Kidney (tissue), 14 donors: ENCODE data around the gene LRRC61. TPM values are rescaled to one million over a fixed set of nuclear protein-coding genes. Genes with fewer than 3 reads are reported as not detected.

Experiments used
- DNase-seq, 5 donors: peaks; one replicate each; pipeline ENCODE4 v3.0.0-alpha.2; 2013 to 2020
- FAIRE-seq: peaks from 2 replicates; lab custom pipeline; 2012; peaks lifted over from hg19 to GRCh38; lab: Jason Lieb, UNC
- H3K27ac ChIP-seq, 2 donors: one replicate each; pipeline ENCODE4 v1.7.0; 2013; ENCODE audit warnings: low read depth in 2 of 2, low read length in 2 of 2, inconsistent platforms in 1 of 2
- H3K27me3 ChIP-seq: one replicate; pipeline ENCODE4 v1.7.1; 2013; ENCODE audit warnings: low read length, inconsistent platforms; ENCODE audit not compliant: control insufficient read depth, insufficient read depth
- H3K36me3 ChIP-seq, 3 donors: one replicate each; pipeline versions ENCODE4 v1.7.0 to v1.7.1; 2013; ENCODE audit warnings: low read length in 3 of 3, control low read depth in 1 of 3, inconsistent platforms in 1 of 3; ENCODE audit not compliant: insufficient read depth in 3 of 3, control insufficient read depth in 2 of 3
- H3K4me1 ChIP-seq, 3 donors: one replicate each; pipeline versions ENCODE4 v1.7.0 to v1.7.1; 2013; ENCODE audit warnings: low read length in 3 of 3, inconsistent platforms in 1 of 3, low read depth in 1 of 3; ENCODE audit not compliant: control insufficient read depth in 2 of 3, insufficient read depth in 2 of 3
- H3K4me3 ChIP-seq, 3 donors: one replicate each; pipeline versions ENCODE4 v1.7.0 to v1.8.1; 2013; ENCODE audit warnings: low read length in 3 of 3, control low read depth in 1 of 3, inconsistent platforms in 1 of 3
- H3K9ac ChIP-seq, 3 donors: one replicate each; pipeline versions ENCODE4 v1.7.0 to v1.7.1; 2013; ENCODE audit warnings: low read length in 3 of 3, control low read depth in 1 of 3, inconsistent platforms in 1 of 3
- H3K9me3 ChIP-seq, 3 donors: one replicate each; pipeline versions ENCODE4 v1.7.0 to v1.7.1; 2013; ENCODE audit warnings: low read length in 3 of 3, control low read depth in 1 of 3, inconsistent platforms in 1 of 3; ENCODE audit not compliant: control insufficient read depth in 2 of 3, insufficient read depth in 1 of 3
- intact Hi-C: fragments of 100-400 bp; cut with DNase I; formaldehyde crosslinking; loops from one replicate; pipeline ENCODE4 v1.11.1; 2022
- polyA plus RNA-seq: library from polyadenylated mRNA; stranded (reverse); fragments of 350-450 nt; fragmentation: Illumina TruSeq; extraction: RNeasy Lipid Tissue Mini Kit (QIAGEN cat#74804); gene quantifications from one replicate; pipeline ENCODE4 v1.2.3, GENCODE V29; 2014; ENCODE audit warnings: low read depth, low replicate concordance; ENCODE audit not compliant: insufficient read depth
- total RNA-seq: library from RNA; stranded (reverse); fragmentation: NEBNext Ultra II Directional; extraction: Animal tissue kit (Norgen Biotek cat#: 25700); gene quantifications from one replicate; pipeline ENCODE4 v1.2.1, GENCODE V29; 2021
- TF ChIP-seq, protein P1 (sequence below): IDR thresholded peaks from 3 replicates; pipeline ENCODE4 v1.5.1; 2012; ENCODE audit warnings: mild to moderate bottlenecking, moderate library complexity, borderline replicate concordance; ENCODE audit not compliant: insufficient read depth; ENCODE audit errors: extremely low read depth
- donor health status: control.
- donor health status: control.
- donor health status: control.
- donor health status: control.
- donor health status: control.
- donor health status: DM: yes; HTN: yes; CAD: no.
- donor health status: Normal renal cell carcinoma (clear cell type).

The LRRC61 gene
- total and polyA plus RNA-seq, 2 donors from 2014 or later, result 17.1 to 23.2 TPM

- H3K4me3 ChIP-seq, result no peak overlapping the region
- no peaks in the 10 kb centered on the region for H3K27me3 ChIP-seq
- H3K4me1 ChIP-seq, result peaks cover 5 to 17% (median 7%) of the 10 kb centered on the region in 3 donors
- TF ChIP-seq, protein P1, sequence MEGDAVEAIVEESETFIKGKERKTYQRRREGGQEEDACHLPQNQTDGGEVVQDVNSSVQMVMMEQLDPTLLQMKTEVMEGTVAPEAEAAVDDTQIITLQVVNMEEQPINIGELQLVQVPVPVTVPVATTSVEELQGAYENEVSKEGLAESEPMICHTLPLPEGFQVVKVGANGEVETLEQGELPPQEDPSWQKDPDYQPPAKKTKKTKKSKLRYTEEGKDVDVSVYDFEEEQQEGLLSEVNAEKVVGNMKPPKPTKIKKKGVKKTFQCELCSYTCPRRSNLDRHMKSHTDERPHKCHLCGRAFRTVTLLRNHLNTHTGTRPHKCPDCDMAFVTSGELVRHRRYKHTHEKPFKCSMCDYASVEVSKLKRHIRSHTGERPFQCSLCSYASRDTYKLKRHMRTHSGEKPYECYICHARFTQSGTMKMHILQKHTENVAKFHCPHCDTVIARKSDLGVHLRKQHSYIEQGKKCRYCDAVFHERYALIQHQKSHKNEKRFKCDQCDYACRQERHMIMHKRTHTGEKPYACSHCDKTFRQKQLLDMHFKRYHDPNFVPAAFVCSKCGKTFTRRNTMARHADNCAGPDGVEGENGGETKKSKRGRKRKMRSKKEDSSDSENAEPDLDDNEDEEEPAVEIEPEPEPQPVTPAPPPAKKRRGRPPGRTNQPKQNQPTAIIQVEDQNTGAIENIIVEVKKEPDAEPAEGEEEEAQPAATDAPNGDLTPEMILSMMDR, result no peak
- FAIRE-seq (no peak), DNase-seq (peak in 2 of 5 donors; percentile 42 to 59)
- no peak overlapping the region for H3K27ac ChIP-seq
- peaks cover 0 to 3% (median 3%) of the 10 kb centered on the region in 3 donors for H3K36me3 ChIP-seq
- H3K9ac ChIP-seq, result no peak overlapping the region
- no peaks in the 10 kb centered on the region for H3K9me3 ChIP-seq
- intact Hi-C loops, result no loop called here
These were observed 42.7 kb downstream of the LRRC61 start for GRCh38 chr7:150365673-150366398.

GRCh38 chr7:150367677-150368095 is 44.5 kb downstream of the LRRC61 start:
- H3K27ac ChIP-seq, result peak overlapping the region; percentile 94 to 97
- H3K9ac ChIP-seq, result peak overlapping the region in 2 of 3 donors; percentile 48 to 91
- H3K4me3 ChIP-seq, result peak overlapping the region; percentile 31 to 90 (median 50)
- intact Hi-C loops, result no loop called here
- peaks cover 3 to 4% (median 3%) of the 10 kb centered on the region in 3 donors for H3K36me3 ChIP-seq
- H3K9me3 ChIP-seq, result no peaks in the 10 kb centered on the region
- H3K27me3 ChIP-seq, result no peaks in the 10 kb centered on the region
- no peak for DNase-seq
- no peak for FAIRE-seq
- H3K4me1 ChIP-seq, result peaks cover 5 to 20% (median 7%) of the 10 kb centered on the region in 3 donors
- TF ChIP-seq, protein P1, result no peak

DNA sequence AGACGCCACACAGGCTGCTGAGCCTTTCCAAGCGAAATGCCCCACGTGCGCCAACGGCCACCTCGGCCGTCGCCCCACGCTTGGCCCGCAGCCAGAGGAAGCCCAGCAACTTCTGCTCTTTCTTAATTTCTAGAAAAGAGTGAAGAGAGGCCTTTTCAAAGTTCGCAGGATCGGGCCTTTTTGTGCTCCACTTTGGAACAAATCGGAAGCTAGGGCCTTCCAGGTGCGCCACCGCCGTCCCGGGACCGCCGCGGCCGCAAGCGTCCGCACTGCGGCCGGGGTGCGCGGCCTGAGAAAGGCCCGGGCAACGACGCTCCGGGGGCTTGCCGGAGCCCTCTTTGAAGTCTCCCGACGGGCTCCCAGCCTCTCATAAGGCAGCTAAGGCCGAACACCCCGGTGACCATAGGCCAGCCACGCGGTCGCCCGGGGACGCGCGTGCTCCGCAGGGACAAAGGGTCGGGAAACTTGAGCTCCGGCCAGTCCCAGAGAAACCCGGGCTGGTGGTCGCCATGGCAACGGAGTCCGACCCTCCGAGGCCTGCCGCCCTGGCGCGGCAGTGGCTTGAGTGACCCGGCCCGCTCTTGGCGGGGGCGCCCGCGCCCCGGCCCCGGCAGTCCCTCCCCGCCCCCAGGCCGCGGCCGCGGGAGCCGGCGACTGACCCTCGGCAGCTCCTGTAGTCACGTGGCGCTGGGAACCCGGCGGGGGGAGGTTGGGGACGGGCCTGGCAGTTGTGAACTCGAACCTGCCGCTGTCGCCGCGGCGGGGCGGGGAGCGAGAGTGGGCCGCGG is 45.1 kb downstream of the LRRC61 start, which contains the start of gene REPIN1:
TSS of gene REPIN1 (plus strand) at position 727 of the 788 bp plus-strand sequence. CDS start 890 bp downstream, outside the sequence.
- DNase-seq (peak; percentile 95 to 98 (median 96)), FAIRE-seq (no peak)
- TF ChIP-seq, protein P1, result no peak
- Histone ChIP-seq H3K4me1 (peaks cover 5 to 26% (median 10%) of the 10 kb centered on the region in 3 donors), H3K9me3 (no peaks in the 10 kb centered on the region), H3K36me3 (peaks cover 3 to 8% (median 7%) of the 10 kb centered on the region in 3 donors), H3K9ac (peak within 1 kb of the TSS; percentile 77 to 91 (median 85)), H3K27ac (peak within 1 kb of the TSS; percentile 94 to 97), H3K4me3 (peak within 1 kb of the TSS; percentile 64 to 90 (median 90)), H3K27me3 (no peaks in the 10 kb centered on the region)
- intact Hi-C loops, result no loop called here
